DND-41 (cell line): ENCODE results near the gene ANKMY1.

Source experiments
- ATAC-seq: fragments of 200-7000 bp; cut with Tn5 transposase; 3 replicates; pipeline ENCODE4 v1.9.1; 2021; ENCODE audit warnings: low read depth; ENCODE audit not compliant: insufficient read depth
- DNase-seq: peaks from one replicate; pipeline ENCODE4 v3.0.0-alpha.2; 2020
- H2AFZ ChIP-seq: 2 replicates; pipeline ENCODE4 v1.6.0; 2012; ENCODE audit warnings: low read depth, low read length
- H3K27ac ChIP-seq: 2 replicates; pipeline ENCODE4 v1.5.1; 2012; ENCODE audit warnings: low read length, inconsistent platforms
- H3K27me3 ChIP-seq: fragments of 200-600 bp; sonication (generic); 2 replicates; pipeline ENCODE4 v1.6.0; 2012; ENCODE audit warnings: low read length, mild to moderate bottlenecking, inconsistent platforms; ENCODE audit not compliant: insufficient read depth, poor library complexity
- H3K36me3 ChIP-seq: 2 replicates; pipeline ENCODE4 v1.5.1; 2012; ENCODE audit warnings: low read length, inconsistent platforms; ENCODE audit not compliant: insufficient read depth
- H3K4me1 ChIP-seq: 2 replicates; pipeline ENCODE4 v1.5.1; 2012; ENCODE audit warnings: mild to moderate bottlenecking, low read length; ENCODE audit not compliant: insufficient read depth
- H3K4me2 ChIP-seq: 2 replicates; pipeline ENCODE4 v1.6.0; 2012; ENCODE audit warnings: mild to moderate bottlenecking, moderate library complexity, low read length, inconsistent platforms; ENCODE audit not compliant: insufficient read depth
- H3K4me3 ChIP-seq, 2 experiments: fragments of 200-600 bp in 1 of 2; shearing (Covaris generic) in 1 of 2; 2 replicates each; pipeline ENCODE4 v1.5.1; 2012 to 2016; ENCODE audit warnings: inconsistent platforms in 2 of 2, low read length in 2 of 2, mild to moderate bottlenecking in 2 of 2, low read depth in 1 of 2, moderate library complexity in 1 of 2
- H3K79me2 ChIP-seq: 2 replicates; pipeline ENCODE4 v1.6.0; 2012; ENCODE audit warnings: low read length, inconsistent platforms; ENCODE audit not compliant: insufficient read depth
- H3K9ac ChIP-seq: 2 replicates; pipeline ENCODE4 v1.6.0; 2012; ENCODE audit warnings: low read depth, mild to moderate bottlenecking, inconsistent platforms, low read length, moderate library complexity
- H3K9me3 ChIP-seq: 2 replicates; pipeline ENCODE4 v1.5.1; 2012; ENCODE audit warnings: low read length, moderate library complexity, mild to moderate bottlenecking, inconsistent platforms; ENCODE audit not compliant: insufficient read depth, severe bottlenecking
- H4K20me1 ChIP-seq: 2 replicates; pipeline ENCODE4 v1.6.0; 2012; ENCODE audit warnings: low read length; ENCODE audit not compliant: insufficient read depth
- EZH2 ChIP-seq: IDR thresholded peaks from 3 replicates; pipeline ENCODE4 v1.6.1; 2012; ENCODE audit warnings: borderline replicate concordance, low read depth, mild to moderate bottlenecking, moderate library complexity, low read length, inconsistent platforms; ENCODE audit not compliant: severe bottlenecking
- TF ChIP-seq, protein P1 (sequence below): IDR thresholded peaks from 2 replicates; pipeline ENCODE4 v1.5.1; 2012; ENCODE audit warnings: borderline replicate concordance, low read length, moderate library complexity, mild to moderate bottlenecking; ENCODE audit not compliant: poor library complexity, severe bottlenecking; ENCODE audit errors: extremely low read depth

Gene ANKMY1

DNA sequence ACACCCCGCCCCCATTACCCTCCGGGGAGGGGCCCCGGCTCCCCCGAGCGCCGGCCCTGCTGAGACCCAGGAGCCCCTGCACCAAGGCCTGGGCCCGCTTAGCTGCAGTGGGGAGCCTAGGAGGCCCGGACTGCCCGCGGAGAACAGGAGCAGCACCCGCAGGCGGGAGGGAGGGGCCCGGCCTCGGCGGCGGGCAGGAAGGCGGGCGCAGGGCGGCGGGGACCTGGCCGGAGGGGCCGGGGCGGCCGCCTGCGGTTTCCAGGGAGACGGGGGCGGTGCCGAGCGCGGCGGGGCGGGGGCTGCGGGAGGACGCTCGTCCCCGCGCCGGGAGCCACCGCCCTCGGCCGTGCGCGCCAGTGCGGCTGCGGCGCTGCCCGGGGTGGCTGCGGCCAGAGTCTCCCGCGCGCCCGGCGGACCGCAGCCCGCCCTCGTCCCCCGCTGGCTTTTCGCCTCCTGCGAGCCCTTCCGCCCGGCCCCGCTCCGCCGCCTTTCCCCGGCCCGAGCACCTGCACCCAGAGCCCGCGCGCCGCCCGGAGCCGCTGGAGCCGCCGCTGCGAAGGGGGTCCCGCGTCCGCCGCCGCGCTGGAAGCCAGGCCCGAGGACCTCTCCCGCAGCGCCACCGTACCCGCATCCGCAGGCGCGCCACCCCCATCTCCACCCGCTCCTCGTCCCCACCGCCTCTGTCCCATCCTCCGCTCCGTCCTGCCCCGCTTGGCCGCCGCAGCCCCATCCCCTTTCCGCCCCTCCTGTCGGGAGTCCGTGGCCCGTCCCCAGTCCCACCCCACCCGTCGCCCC lies 105.1 kb downstream of the ANKMY1 start:
- H3K9me3 ChIP-seq, result no peaks in the 10 kb centered on the region
- peaks cover 5% of the 10 kb centered on the region; the same call in 1 of the 2 replicates for H4K20me1 ChIP-seq
- no peaks in the 10 kb centered on the region for H3K36me3 ChIP-seq
- no peak overlapping the region for H3K9ac ChIP-seq
- no peak overlapping the region for H3K27ac ChIP-seq
- no peaks in the 10 kb centered on the region for H3K79me2 ChIP-seq
- ATAC-seq (no peak), DNase-seq (no peak)
- H3K27me3 ChIP-seq, result no peaks in the 10 kb centered on the region
- no peak overlapping the region for H2AFZ ChIP-seq
- H3K4me1 ChIP-seq, result no peaks in the 10 kb centered on the region
- TF ChIP-seq, protein P1, sequence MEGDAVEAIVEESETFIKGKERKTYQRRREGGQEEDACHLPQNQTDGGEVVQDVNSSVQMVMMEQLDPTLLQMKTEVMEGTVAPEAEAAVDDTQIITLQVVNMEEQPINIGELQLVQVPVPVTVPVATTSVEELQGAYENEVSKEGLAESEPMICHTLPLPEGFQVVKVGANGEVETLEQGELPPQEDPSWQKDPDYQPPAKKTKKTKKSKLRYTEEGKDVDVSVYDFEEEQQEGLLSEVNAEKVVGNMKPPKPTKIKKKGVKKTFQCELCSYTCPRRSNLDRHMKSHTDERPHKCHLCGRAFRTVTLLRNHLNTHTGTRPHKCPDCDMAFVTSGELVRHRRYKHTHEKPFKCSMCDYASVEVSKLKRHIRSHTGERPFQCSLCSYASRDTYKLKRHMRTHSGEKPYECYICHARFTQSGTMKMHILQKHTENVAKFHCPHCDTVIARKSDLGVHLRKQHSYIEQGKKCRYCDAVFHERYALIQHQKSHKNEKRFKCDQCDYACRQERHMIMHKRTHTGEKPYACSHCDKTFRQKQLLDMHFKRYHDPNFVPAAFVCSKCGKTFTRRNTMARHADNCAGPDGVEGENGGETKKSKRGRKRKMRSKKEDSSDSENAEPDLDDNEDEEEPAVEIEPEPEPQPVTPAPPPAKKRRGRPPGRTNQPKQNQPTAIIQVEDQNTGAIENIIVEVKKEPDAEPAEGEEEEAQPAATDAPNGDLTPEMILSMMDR, result no peak
- no peak for TF ChIP-seq EZH2
- no peak overlapping the region for H3K4me2 ChIP-seq
- H3K4me3 ChIP-seq, result no peak overlapping the region

DNA sequence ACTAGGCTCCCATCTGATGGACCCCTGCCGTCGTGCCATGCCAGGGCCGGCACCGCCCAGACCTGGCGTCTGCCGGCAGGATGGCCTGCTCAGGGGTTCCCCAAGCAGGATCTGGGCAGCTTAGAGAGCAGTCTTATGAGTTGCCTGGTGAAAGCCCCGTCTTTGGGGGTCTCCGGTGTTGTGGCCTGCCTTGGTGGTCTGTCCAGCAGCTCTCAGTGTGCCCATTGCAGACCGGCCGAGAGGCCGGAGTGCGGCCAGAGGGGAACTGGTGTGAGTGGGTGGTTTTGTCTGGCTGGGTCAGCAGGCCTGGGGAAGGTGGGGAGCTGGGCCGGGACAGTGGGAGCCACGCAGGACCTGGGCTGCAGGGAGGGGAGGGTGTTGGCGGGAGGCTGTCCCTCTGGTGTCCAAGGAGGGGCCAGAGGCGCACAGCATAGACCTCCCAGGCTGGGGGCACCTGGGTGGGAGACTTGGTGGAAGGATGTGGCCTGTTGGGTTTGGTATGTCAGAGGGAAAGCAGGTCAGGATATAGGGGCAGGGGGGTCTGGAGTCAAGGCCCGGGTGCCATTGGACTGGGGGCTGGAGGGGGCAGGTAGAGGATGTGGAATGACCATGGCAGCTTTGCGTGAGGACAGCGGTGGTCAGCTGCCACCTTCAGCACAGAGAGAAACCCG lies 105.9 kb downstream of the ANKMY1 start:
- Histone ChIP-seq H3K79me2 (no peaks in the 10 kb centered on the region), H3K36me3 (no peaks in the 10 kb centered on the region), H3K9me3 (no peaks in the 10 kb centered on the region), H3K4me1 (no peaks in the 10 kb centered on the region), H3K4me2 (no peak overlapping the region), H4K20me1 (peaks cover 5% of the 10 kb centered on the region; the same call in 1 of the 2 replicates), H3K4me3 (no peak overlapping the region), H3K9ac (no peak overlapping the region), H3K27ac (no peak overlapping the region), H2AFZ (no peak overlapping the region), H3K27me3 (no peaks in the 10 kb centered on the region)
- TF ChIP-seq, protein P1, result no peak
- TF ChIP-seq EZH2, result no peak
- DNase-seq, result no peak
- no peak for ATAC-seq

DNA sequence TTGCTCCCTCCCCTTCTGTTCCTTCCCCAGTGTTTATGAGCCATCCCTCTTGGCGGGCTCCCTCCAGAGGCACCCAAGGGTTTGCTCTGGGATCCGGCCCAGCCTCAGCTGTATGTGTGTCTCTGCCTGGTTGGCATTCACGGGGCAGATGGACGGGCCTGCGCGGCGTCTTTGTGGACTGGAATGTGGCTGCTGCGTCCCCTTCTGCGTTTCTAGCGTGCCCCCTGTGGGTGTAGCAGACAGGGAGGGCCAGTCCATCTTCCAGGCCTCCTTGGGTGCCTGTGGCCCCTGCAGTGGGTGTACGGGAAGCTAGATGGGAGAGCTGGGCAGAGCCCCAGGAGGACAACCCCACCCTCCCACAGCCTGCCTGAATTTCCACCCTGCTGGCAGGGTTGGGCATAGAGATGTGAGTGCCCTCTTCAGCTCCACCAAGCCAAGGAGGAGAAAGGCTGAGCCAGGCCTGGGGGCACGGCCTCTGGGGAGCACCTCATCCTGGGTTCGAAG lies 106.6 kb downstream of the ANKMY1 start:
- H3K4me2 ChIP-seq, result no peak overlapping the region
- H3K4me3 ChIP-seq, result no peak overlapping the region
- no peak for TF ChIP-seq EZH2
- TF ChIP-seq, protein P1, result no peak
- H2AFZ ChIP-seq, result no peak overlapping the region
- ATAC-seq (no peak), DNase-seq (no peak)
- no peaks in the 10 kb centered on the region for H3K36me3 ChIP-seq
- H3K9me3 ChIP-seq, result no peaks in the 10 kb centered on the region
- no peaks in the 10 kb centered on the region for H3K79me2 ChIP-seq
- H3K4me1 ChIP-seq, result no peaks in the 10 kb centered on the region
- H3K27me3 ChIP-seq, result no peaks in the 10 kb centered on the region
- H4K20me1 ChIP-seq, result peaks cover 5% of the 10 kb centered on the region; the same call in 1 of the 2 replicates
- no peak overlapping the region for H3K27ac ChIP-seq
- H3K9ac ChIP-seq, result no peak overlapping the region
